OCI-LY7 (cell line): ENCODE data around the gene ZMPSTE24.

Source experiments
- CTCF ChIP-seq: fragments of 200-600 bp; sonication (generic); conservative IDR thresholded peaks from 2 replicates; pipeline ENCODE4 v1.5.1; 2014; ENCODE audit warnings: mild to moderate bottlenecking, antibody characterized with exemption, low read length, moderate library complexity, mixed read lengths
- EZH2phosphoT487 ChIP-seq: fragments of 200-600 bp; sonication (generic); IDR thresholded peaks from 2 replicates; pipeline ENCODE4 v1.6.1; 2018; ENCODE audit warnings: low read depth, borderline replicate concordance, mild to moderate bottlenecking, mixed run types, antibody characterized with exemption, low read length, moderate library complexity, mixed read lengths

GRCh38 chr1:40239626-40240025, 18.4 kb upstream of the ZMPSTE24 start:
- no peak for TF ChIP-seq CTCF
- no peak for TF ChIP-seq EZH2phosphoT487
